Jurkat, Clone E6-1 (cell line): ENCODE results near the gene TAAR1. TPM values are rescaled to one million over a fixed set of nuclear protein-coding genes. Genes with fewer than 3 reads are reported as not detected.
"Not testable (repeated sequence)": the region's sequence is repeated elsewhere in the genome, so short reads cannot be mapped to it uniquely, and the experiment has no call there.

Experiments
- DNase-seq: peaks from one replicate; pipeline ENCODE4 v3.0.0-alpha.2; 2011; ENCODE audit warnings: low read depth, low spot score
- H3K4me3 ChIP-seq: 2 replicates; pipeline ENCODE4 v1.5.1; 2011; ENCODE audit warnings: mild to moderate bottlenecking, low read length, control low read depth, moderate library complexity
- polyA plus RNA-seq: library from polyadenylated mRNA; unstranded; fragments of >200 nt; gene quantifications from one replicate; pipeline ENCODE4 v1.2.1, GENCODE V29; 2012; ENCODE audit warnings: missing spikeins; ENCODE audit not compliant: insufficient read length, insufficient read depth

TAAR1 gene
- not detected for polyA plus RNA-seq

GRCh38 chr6:132659082-132659481 lies at the start of gene TAAR1:
TAAR1 (minus strand) TSS chr6:132659182; CDS start chr6:132646003, 13,179 bp downstream.
- no peak within 1 kb of the TSS for H3K4me3 ChIP-seq
- DNase-seq: no peak

- H3K4me3 ChIP-seq: no peak overlapping the region
- no peak for DNase-seq
Measured at GRCh38 chr6:132708771-132709170, 49.8 kb upstream of the TAAR1 start.

GRCh38 chr6:132708002-132708401 lies 49.0 kb upstream of the TAAR1 start:
- no peak for DNase-seq
- no peak overlapping the region for H3K4me3 ChIP-seq

GRCh38 chr6:132706756-132707155 lies 47.8 kb upstream of the TAAR1 start:
- not testable (repeated sequence) for DNase-seq, H3K4me3 ChIP-seq

- no peak for DNase-seq
Measured at GRCh38 chr6:132703936-132704335, 45.0 kb upstream of the TAAR1 start.

GRCh38 chr6:132698608-132699007 lies 39.6 kb upstream of the TAAR1 start:
- H3K4me3 ChIP-seq: no peak overlapping the region
- DNase-seq: no peak

More at GRCh38 chr6:132703936-132704335, 45.0 kb upstream of the TAAR1 start:
- H3K4me3 ChIP-seq: no peak overlapping the region

- DNase-seq: no peak
- H3K4me3 ChIP-seq: no peak overlapping the region
Measured at GRCh38 chr6:132695773-132696172, 36.8 kb upstream of the TAAR1 start.

GRCh38 chr6:132693478-132693877 lies 34.5 kb upstream of the TAAR1 start:
- H3K4me3 ChIP-seq: no peak overlapping the region
- no peak for DNase-seq

GRCh38 chr6:132690678-132691077 lies 31.7 kb upstream of the TAAR1 start:
- no peak overlapping the region for H3K4me3 ChIP-seq
- no peak for DNase-seq

GRCh38 chr6:132687306-132687705 lies 28.3 kb upstream of the TAAR1 start:
- H3K4me3 ChIP-seq: no peak overlapping the region

GRCh38 chr6:132686531-132686930 lies 27.5 kb upstream of the TAAR1 start:
- DNase-seq: no peak

More at GRCh38 chr6:132687306-132687705, 28.3 kb upstream of the TAAR1 start:
- DNase-seq: no peak

GRCh38 chr6:132685009-132685408 lies 26.0 kb upstream of the TAAR1 start:
- H3K4me3 ChIP-seq: no peak overlapping the region
- DNase-seq: no peak

More at GRCh38 chr6:132686531-132686930, 27.5 kb upstream of the TAAR1 start:
- H3K4me3 ChIP-seq: no peak overlapping the region

GRCh38 chr6:132684272-132684671 lies 25.3 kb upstream of the TAAR1 start:
- no peak overlapping the region for H3K4me3 ChIP-seq
- DNase-seq: no peak

GRCh38 chr6:132683543-132683942 lies 24.6 kb upstream of the TAAR1 start:
- H3K4me3 ChIP-seq: no peak overlapping the region
- no peak for DNase-seq

- not testable (repeated sequence) for DNase-seq, H3K4me3 ChIP-seq
Measured at GRCh38 chr6:132679094-132679493, 20.1 kb upstream of the TAAR1 start.

GRCh38 chr6:132675749-132676148 lies 16.8 kb upstream of the TAAR1 start:
- no peak for DNase-seq
- no peak overlapping the region for H3K4me3 ChIP-seq

- no peak overlapping the region for H3K4me3 ChIP-seq
- DNase-seq: no peak
Measured at GRCh38 chr6:132675002-132675401, 16.0 kb upstream of the TAAR1 start.

- no peak for DNase-seq
- no peak overlapping the region for H3K4me3 ChIP-seq
Measured at GRCh38 chr6:132673376-132674094, 14.6 kb upstream of the TAAR1 start.

- H3K4me3 ChIP-seq: no peak overlapping the region
Measured at GRCh38 chr6:132671295-132671694, 12.3 kb upstream of the TAAR1 start.

GRCh38 chr6:132669690-132670291 lies 10.8 kb upstream of the TAAR1 start:
- no peak for DNase-seq
- H3K4me3 ChIP-seq: no peak overlapping the region

More at GRCh38 chr6:132671295-132671694, 12.3 kb upstream of the TAAR1 start:
- DNase-seq: no peak

- H3K4me3 ChIP-seq: no peak overlapping the region
- DNase-seq: no peak
Measured at GRCh38 chr6:132666118-132666517, 7.1 kb upstream of the TAAR1 start.
